G401.6 (cell line): ENCODE data around the gene OR4Q2.
"Not testable (repeated sequence)": the region's sequence is repeated elsewhere in the genome, so short reads cannot be mapped to it uniquely, and the experiment has no call there.

Source experiments
- FAIRE-seq: peaks from 2 replicates; lab custom pipeline; 2012; peaks lifted over from hg19 to GRCh38; lab: Jason Lieb, UNC

Gene OR4Q2

DNA sequence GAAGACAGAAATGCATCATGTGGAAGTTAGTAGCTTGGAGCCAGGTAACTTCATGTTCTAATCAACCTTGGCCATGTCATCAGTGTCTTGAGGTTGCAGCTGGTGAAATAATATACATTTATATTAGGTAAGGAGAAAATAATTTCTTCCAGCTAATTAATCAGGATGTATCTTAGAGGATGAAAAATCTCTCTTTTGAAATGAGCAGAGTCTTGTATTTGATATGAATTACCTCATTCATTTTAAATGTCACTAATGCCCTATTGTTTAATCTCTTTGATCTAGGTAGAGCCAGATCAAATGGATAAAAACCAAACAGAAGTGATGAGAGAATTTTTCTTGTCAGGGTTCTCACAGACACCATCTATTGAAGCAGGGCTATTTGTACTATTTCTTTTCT lies at the start of gene OR4Q2:
Gene OR4Q2, plus strand, starts transcription at position 301 of the 400 bp plus-strand sequence.
- FAIRE-seq, result no peak

DNA sequence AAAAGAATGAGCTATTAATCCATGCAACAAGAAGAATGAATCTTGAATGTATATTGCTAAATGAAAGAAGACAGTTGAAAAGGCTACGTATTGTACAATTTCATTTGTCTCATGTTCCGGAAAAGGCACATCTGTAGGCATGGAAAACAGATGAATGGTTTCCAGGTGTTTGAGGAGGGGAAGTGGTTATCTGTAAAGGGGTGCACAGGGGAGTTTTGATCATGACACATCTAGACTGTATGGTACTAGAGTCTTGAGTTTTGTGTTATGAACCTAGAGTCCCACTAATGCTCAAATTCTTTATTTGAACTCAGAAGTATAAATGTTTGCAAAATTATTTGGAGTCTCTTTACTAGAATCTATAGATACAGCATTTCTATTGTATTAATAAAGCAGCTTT lies 32.2 kb upstream of the OR4Q2 start:
- not testable (repeated sequence) for FAIRE-seq

DNA sequence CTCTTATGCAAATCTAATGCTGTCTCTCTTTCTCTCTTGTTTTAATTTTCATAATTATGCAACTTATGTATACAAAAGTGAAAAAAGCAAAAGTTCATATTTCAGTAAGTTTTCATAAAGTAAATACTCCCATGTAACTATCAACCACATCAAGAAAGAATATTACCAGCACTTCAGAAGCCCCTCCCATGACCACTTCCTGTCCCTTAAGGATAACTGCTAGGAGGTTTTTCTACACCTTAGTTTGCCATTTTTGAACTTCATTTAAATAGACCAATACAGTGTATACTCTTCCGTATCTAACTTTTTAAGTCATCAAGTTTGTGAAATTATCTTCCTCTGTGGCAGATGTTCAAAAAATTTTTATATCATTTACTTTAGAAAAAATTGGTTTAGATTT lies 27.1 kb upstream of the OR4Q2 start:
- no peak for FAIRE-seq

DNA sequence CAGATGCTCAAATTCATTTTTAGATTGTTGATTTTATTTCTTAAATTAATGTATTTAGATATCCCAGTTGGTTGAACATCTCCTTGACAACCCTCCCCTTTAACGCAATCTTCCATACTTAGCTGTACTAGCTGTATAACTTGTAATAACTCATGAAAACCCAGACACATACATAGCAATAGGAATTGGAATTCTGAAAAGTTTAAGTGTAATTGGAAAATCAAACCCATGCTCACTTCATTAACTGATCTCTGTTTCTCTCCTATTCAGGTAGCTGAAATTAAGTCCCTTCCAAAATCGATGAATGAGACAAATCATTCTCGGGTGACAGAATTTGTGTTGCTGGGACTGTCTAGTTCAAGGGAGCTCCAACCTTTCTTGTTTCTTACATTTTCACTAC lies 26.7 kb upstream of the OR4Q2 start, which contains the start of gene OR4K15:
Gene OR4K15, plus strand, starts transcription at position 301 of the 400 bp plus-strand sequence. Its CDS starts 0 bp downstream, at position 301.
- no peak for FAIRE-seq

DNA sequence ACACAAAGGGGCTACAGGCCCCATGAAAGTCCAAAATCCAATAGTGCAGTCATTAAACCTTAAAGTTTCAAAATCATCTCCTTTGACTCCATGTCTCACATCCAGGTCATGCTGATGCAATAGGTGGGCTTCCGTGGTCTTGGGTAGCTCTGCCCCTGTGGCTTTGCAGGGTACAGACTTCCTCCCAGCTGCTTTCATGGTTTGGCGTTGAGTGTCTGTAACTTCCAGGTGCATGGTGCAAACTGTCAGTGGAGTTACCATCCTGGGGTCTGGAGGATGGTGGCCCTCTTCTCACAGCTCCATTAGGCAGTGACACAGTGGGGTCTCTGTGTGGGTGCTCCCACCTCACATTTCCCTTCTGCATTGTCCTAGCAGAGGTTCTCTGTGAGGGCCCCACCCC lies 8.5 kb upstream of the OR4Q2 start:
- FAIRE-seq, result no peak

DNA sequence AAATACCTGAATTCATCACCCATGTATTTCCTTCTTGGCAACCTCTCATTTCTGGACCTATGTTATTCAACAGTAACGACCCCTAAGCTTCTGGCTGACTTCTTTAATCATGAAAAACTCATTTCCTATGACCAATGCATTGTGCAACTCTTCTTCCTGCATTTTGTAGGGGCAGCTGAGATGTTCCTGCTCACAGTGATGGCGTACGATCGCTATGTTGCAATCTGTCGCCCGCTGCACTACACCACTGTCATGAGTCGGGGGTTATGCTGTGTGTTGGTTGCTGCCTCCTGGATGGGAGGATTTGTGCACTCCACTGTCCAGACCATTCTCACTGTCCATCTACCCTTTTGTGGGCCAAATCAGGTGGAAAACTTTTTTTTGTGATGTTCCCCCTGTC lies 356 bp downstream of the OR4Q2 start:
- FAIRE-seq, result no peak

DNA sequence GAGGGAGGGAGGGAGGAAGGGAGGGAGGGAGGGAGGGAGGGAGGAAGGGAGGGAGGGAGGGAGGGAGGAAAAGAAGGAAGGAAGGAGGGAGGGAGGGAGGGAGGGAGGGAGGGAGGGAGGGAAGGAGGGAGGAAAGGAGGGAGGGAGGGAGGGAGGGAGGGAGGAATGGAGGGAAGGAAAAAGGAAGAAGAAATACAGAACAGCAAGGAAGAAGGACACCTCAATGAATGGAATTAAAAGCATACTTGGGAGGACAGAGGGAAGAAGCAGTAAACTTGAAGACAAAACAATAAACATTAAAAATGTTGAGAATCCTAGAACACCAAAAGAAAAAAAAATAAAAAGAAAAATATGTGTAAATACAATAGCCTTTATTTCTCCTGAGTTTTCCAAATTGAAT lies 6.2 kb downstream of the OR4Q2 start:
- FAIRE-seq, result no peak

DNA sequence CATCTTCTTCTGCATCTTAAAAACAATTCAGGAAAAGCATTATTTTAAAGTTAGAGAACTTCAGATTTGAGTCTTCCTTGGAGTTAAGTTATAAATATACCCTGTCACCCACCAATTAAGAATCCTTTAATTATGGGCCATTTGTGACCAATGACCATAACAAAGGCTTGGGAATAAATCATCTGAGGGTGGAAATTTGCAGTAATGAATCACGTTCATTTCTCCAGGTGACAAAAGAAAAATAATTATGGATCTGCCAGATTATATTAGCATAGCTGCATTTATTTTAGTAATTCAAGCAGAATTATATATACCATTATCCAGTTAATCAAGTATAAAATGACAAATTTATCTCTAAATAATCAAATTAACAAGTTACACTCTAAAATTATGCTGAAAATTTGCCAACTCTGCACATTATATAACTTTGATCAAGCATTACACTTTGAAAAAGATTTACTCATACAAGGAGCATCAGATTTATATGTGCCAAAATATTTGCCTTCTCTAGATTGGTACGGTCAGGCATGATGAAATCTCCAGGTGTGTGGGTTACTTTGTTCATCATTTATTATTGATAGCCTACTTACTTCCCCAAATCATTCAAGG lies 17.4 kb downstream of the OR4Q2 start, which contains the start of gene OR4K14:
Gene OR4K14, minus strand, starts transcription at position 51 of the 609 bp plus-strand sequence. CDS start 4,114 bp downstream, outside the sequence.
- no peak for FAIRE-seq

DNA sequence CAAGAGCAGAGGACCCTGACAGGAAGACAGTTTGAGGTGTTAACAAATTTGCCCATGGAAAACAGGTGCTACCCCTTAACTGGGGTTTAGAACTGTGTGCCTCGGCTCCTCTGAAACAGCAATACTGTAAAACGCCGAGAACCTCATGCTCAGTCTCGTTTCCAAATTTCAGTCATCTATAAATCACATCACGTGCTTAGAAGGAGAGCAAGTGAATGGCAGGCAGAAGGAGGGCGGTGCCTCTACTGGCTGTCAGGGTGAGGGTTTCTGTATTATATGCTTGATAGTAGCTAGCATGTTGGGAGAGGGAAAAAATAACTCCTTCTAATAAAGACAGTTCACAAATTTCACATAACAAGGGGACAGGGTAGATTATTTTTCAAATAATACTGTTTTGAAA lies 29.1 kb downstream of the OR4Q2 start:
- FAIRE-seq, result no peak

DNA sequence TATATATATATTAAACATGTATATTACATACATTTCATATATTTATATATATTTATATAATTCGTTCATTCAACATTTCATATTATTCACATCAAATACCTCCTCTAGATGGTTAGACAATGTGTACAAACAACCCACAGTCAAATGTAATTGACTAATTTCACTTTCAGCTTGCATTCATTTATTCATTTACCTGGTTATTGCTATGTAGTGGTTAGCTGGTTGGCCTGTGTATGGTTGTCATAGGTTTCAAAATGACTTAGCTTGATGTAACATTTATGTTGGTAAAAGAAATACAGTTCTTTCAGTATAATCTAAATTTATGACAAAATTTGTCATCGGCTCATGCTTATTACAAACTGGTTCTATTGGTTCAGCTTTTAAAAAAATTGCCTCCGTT lies 33.5 kb downstream of the OR4Q2 start:
- FAIRE-seq, result no peak

DNA sequence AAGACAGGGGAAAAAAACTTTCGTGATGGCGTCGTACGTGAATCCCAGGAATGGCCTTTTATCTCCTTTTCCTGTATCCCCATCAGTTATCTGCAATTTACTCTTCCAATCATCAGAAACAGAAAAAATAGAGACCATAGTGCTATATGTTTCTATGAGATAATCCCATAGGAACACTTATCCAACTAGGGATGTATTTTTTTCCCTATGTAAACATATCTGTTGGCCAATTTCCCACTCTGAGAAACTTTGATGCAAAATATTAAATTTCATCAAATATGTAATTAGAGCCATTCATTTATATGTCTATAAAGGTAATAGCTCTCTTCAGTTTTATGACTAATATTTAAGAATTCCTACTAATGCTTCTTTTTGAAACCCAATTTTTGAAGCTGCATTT lies 34.0 kb downstream of the OR4Q2 start, which contains the start of gene OR4K13:
Gene OR4K13, minus strand, starts transcription at position 101 of the 400 bp plus-strand sequence. CDS start 1,280 bp downstream, outside the sequence.
- no peak for FAIRE-seq

DNA sequence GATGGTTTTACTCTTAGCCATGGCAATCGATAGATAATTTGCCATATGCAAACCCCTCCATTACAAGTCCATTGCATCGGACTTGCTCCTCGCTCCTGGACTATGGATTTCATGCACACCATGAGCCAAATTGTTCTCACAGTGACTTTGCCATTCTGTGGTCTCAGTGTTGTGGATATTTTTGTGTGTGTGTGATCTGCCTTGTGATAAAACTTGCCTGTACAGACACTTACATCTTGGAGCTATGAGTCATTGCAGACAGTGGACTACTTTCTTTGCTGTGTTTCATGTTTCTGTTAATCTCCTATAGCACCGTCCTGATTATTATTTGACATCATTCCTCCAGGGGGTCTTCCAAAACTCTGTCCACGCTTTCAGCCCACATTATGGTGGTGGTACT lies 42.3 kb downstream of the OR4Q2 start:
- no peak for FAIRE-seq

DNA sequence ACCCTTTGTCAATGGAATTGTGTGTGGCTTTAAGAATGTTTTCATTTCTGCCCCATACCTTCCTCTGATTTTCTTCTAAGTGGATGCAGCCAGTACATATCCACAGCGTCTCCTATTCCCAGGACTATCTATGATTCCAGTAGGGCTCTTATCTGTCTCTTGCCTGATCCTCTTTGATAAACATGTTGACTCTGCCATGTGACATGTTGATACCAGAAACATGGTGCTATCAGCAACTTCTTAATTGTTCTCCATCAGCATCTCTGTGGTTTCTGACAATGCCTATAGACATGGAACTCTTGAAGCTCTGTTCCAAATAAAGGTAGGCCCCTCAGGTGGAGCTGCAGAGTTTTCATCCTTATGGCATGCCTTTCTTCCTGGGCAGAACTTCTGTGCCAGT lies 46.2 kb downstream of the OR4Q2 start:
- FAIRE-seq, result no peak
